ENCODE data around the gene MKRN2OS. TPM values are rescaled to one million over a fixed set of nuclear protein-coding genes. Genes with fewer than 3 reads are reported as not detected.

Gene MKRN2OS
- total RNA-seq, 4 donors from 2014 or later, result 3.8 to 9.7 TPM; not detected in 2

DNA sequence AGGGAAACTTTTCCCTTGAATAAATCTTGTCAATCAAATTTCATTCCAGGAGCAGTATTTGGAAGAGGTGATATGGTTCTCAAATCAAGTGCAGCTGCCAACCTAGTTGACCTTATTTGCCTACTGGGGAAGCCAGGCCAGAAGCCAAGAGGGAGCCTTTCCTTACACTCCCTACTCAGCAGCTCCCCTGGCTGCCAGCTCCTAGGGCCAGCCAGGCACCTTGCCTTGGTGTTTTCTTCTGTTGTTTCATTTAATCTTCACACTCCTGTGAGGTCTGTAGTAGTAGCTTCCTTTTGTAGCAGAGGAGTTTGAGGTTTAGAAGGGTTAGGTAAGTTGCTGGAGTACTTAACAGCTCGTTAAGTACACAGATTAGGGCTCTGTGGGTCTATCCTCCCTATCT is 22.6 kb downstream of the MKRN2OS start:
- H3K4me3 ChIP-seq, result no peak overlapping the region
- no peaks in the 10 kb centered on the region for H3K4me1 ChIP-seq
- no peak for DNase-seq
- TF ChIP-seq CTCF (IDR thresholded peaks at IDR 0.05), result no peak
- no peaks in the 10 kb centered on the region for H3K9me3 ChIP-seq
- H3K27ac ChIP-seq, result no peak overlapping the region
- WGBS, 2 donors (ENCODE audit: low coverage in 1 of 2), result 57 to 62% methylated on average over 1 of the region's 1 CpG
- no peaks in the 10 kb centered on the region for H3K27me3 ChIP-seq
- in situ Hi-C loops (cut with MboI; ENCODE audit: low pct_ligation_motif_present in 1 of 4, low pct_unique_long_range_greater_than_20kb in 1 of 4, low sequenced_read_pairs in 3 of 4) (no loop called here), intact Hi-C loops (cut with DNase I; ENCODE audit: low total_unique reads) (no loop called here)
- H3K36me3 ChIP-seq, result peaks cover 0 to 4% (median 0%) of the 10 kb centered on the region in 4 donors

DNA sequence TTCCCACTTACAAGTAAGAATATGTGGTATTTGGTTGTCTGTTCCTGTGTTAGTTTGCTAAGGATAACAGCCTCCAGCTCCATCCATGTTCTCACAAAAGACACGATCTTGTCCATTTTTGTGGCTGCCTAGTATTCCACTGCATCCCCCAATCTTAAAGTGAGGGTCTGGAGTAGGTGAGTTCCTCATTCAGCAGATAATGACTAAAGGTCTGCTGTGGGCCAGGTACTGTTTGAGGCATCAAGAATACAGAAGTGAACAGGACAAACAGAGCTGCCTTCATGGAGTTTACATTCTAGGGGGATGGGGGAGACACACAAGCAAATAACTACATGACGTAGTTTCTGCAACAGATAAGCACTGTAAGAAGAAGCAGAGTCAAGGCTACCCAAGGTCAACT is 24.3 kb downstream of the MKRN2OS start:
- WGBS, 2 donors (ENCODE audit: low coverage in 1 of 2), result 94 to 100% methylated on average over 1 to 2 of the region's 2 CpGs
- intact Hi-C loops (cut with DNase I; ENCODE audit: low total_unique reads), result no loop called here
- Histone ChIP-seq H3K4me1 (no peaks in the 10 kb centered on the region), H3K36me3 (peaks cover 0 to 4% (median 0%) of the 10 kb centered on the region in 4 donors), H3K27ac (no peak overlapping the region), H3K27me3 (no peaks in the 10 kb centered on the region), H3K9me3 (no peaks in the 10 kb centered on the region), H3K4me3 (no peak overlapping the region)
- no peak for DNase-seq
- in situ Hi-C loops (cut with MboI; ENCODE audit: low pct_ligation_motif_present in 1 of 4, low pct_unique_long_range_greater_than_20kb in 1 of 4, low sequenced_read_pairs in 3 of 4), result no loop called here
- TF ChIP-seq POLR2A (IDR thresholded peaks at IDR 0.05) (no peak), EP300 (IDR thresholded peaks at IDR 0.05; ENCODE audit: low read depth) (no peak), CTCF (IDR thresholded peaks at IDR 0.05) (no peak), POLR2AphosphoS5 (IDR thresholded peaks at IDR 0.05) (no peak)

- 87 to 100% methylated on average over 1 to 6 of the region's 6 CpGs for WGBS, 2 donors (ENCODE audit: low coverage in 1 of 2)
- no peaks in the 10 kb centered on the region for H3K4me1 ChIP-seq
- intact Hi-C loops (cut with DNase I; ENCODE audit: low total_unique reads) (no loop called here), in situ Hi-C loops (cut with MboI; ENCODE audit: low pct_ligation_motif_present in 1 of 4, low pct_unique_long_range_greater_than_20kb in 1 of 4, low sequenced_read_pairs in 3 of 4) (no loop called here)
- no peaks in the 10 kb centered on the region for H3K27me3 ChIP-seq
- no peak overlapping the region for H3K4me3 ChIP-seq
- no peak overlapping the region for H3K27ac ChIP-seq
- H3K9me3 ChIP-seq, result no peaks in the 10 kb centered on the region
- H3K36me3 ChIP-seq, result no peaks in the 10 kb centered on the region
- no peak for DNase-seq
- no peak for TF ChIP-seq CTCF (IDR thresholded peaks at IDR 0.05)
- no peak for TF ChIP-seq POLR2A (IDR thresholded peaks at IDR 0.05)
- no peak for TF ChIP-seq POLR2AphosphoS5 (IDR thresholded peaks at IDR 0.05)
- no peak for TF ChIP-seq EP300 (IDR thresholded peaks at IDR 0.05; ENCODE audit: low read depth)
Observed at GRCh38 chr3:12518261-12519028, 26.9 kb downstream of the MKRN2OS start.

DNA sequence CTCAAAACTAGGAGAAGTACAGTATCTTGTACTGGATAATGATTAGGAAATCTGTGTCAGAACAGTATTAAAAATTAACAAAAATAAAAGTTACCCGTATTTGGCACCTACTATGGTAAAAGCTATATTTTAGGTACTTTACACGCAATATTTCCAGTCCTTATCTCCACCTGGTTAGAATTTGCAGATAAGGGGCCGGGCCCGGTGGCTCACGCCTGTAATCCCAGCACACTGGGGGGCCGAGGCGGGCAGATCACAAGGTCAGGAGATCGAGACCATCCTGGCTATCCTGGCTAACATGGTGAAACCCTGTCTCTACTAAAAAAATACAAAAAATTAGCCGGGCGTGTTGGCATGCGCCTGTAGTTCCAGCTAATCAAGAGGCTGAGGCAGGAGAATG is 28.4 kb downstream of the MKRN2OS start:
- Histone ChIP-seq H3K4me1 (no peaks in the 10 kb centered on the region), H3K9me3 (no peaks in the 10 kb centered on the region), H3K36me3 (no peaks in the 10 kb centered on the region), H3K4me3 (no peak overlapping the region), H3K27ac (no peak overlapping the region), H3K27me3 (no peaks in the 10 kb centered on the region)
- TF ChIP-seq EP300 (IDR thresholded peaks at IDR 0.05; ENCODE audit: low read depth) (no peak), POLR2AphosphoS5 (IDR thresholded peaks at IDR 0.05) (no peak), CTCF (IDR thresholded peaks at IDR 0.05) (no peak), POLR2A (IDR thresholded peaks at IDR 0.05) (no peak)
- no peak for DNase-seq
- intact Hi-C loops (cut with DNase I; ENCODE audit: low total_unique reads) (no loop called here), in situ Hi-C loops (cut with MboI; ENCODE audit: low pct_ligation_motif_present in 1 of 4, low pct_unique_long_range_greater_than_20kb in 1 of 4, low sequenced_read_pairs in 3 of 4) (no loop called here)
- WGBS, 2 donors (ENCODE audit: low coverage in 1 of 2), result 86 to 96% methylated on average over 8 to 11 of the region's 11 CpGs
